ENCODE measurements around the gene CTXN2.
A peak's percentile ranks its signal among the peaks of the same experiment; 100 is the strongest.

Gene CTXN2

DNA sequence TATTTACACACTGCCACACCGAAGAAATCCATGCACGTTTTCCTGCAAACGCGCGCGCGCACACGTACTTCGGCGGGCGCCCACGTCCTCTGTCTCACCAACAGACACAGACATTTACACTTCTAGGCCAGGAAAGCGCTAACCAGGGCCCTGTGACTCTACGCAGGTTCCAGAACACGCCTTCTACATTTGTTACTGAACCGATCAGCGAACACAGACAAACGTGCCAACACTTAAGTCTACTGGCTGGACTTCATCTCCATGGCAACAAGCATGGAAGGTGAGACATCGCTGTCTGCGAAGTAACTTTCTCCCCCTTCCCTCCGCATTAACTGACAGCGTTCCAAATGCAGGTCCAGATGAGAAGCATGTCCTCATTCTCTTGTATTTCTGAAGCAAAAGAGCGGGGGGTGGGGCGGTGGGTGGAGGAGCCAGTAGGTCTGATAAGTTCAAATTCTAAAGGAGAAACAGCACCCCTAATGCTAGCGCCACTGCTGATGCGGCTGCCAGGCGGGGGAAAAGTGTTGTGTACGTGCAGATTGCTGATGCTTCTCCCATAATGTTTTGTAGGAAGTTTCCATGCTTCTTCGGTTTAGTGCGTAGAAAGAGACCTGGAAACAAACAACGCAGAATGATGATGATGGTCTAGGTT lies at the start of gene CTXN2:
CTXN2 (plus strand) TSS at position 92 of the 652 bp plus-strand sequence. CDS start 9,636 bp downstream, outside the sequence.
- no peaks in the 10 kb centered on the region for H3K4me1 ChIP-seq (ENCODE audit: low read length)
- no peaks in the 10 kb centered on the region for H3F3A ChIP-seq (ENCODE audit: insufficient read depth, low read length)
- H3K79me2 ChIP-seq (ENCODE audit: low read length) = no peaks in the 10 kb centered on the region
- H3K4me3 ChIP-seq (ENCODE audit: low read length) = no peak within 1 kb of the TSS
- H3K36me3 ChIP-seq (replicated peaks; ENCODE audit: insufficient read depth, low read length) = no peaks in the 10 kb centered on the region
- no peak within 1 kb of the TSS for H3K27ac ChIP-seq (ENCODE audit: low read length)
- no peak within 1 kb of the TSS for H2AFZ ChIP-seq (ENCODE audit: low read length)
- H3K9me2 ChIP-seq (replicated peaks; ENCODE audit: insufficient read depth, low read length) = no peaks in the 10 kb centered on the region
- no peaks in the 10 kb centered on the region for H4K20me1 ChIP-seq (ENCODE audit: insufficient read depth, low read length)
- H3K9ac ChIP-seq (ENCODE audit: low read length) = no peak within 1 kb of the TSS
- no peaks in the 10 kb centered on the region for H3K9me3 ChIP-seq (replicated peaks; ENCODE audit: insufficient read depth, low read length)
- no peak for DNase-seq
- TF ChIP-seq EZH2phosphoT487 (IDR thresholded peaks at IDR 0.05; ENCODE audit: low read length) (no peak), EZH2 (optimal IDR thresholded peaks at IDR 0.05; ENCODE audit: low read depth, low read length) (no peak)
- TF ChIP-seq, protein P1, sequence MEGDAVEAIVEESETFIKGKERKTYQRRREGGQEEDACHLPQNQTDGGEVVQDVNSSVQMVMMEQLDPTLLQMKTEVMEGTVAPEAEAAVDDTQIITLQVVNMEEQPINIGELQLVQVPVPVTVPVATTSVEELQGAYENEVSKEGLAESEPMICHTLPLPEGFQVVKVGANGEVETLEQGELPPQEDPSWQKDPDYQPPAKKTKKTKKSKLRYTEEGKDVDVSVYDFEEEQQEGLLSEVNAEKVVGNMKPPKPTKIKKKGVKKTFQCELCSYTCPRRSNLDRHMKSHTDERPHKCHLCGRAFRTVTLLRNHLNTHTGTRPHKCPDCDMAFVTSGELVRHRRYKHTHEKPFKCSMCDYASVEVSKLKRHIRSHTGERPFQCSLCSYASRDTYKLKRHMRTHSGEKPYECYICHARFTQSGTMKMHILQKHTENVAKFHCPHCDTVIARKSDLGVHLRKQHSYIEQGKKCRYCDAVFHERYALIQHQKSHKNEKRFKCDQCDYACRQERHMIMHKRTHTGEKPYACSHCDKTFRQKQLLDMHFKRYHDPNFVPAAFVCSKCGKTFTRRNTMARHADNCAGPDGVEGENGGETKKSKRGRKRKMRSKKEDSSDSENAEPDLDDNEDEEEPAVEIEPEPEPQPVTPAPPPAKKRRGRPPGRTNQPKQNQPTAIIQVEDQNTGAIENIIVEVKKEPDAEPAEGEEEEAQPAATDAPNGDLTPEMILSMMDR (IDR thresholded peaks at IDR 0.05; ENCODE audit: low read length) = no peak
- H3K4me2 ChIP-seq (ENCODE audit: low read depth, low read length) = no peak within 1 kb of the TSS
- H3K27me3 ChIP-seq (replicated peaks; ENCODE audit: insufficient read depth, low read length) = no peaks in the 10 kb centered on the region

DNA sequence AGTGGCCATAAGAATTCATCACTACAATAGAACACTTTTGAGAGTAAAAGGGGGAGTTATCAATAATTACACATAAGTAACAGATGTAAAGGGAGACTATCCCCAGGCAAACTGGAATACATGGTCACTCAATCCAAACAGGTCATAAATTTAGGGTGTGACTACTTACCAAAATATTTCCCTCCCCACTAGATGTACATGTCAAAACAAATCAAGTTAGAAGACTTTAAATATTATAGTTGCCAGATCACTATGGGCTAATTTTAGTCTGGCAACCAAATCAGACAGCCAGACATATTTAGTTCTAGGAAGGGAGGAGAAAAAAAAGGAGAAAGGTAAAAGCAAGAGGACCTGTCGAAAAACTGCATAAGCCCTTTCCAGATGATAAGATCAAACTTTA lies 47.6 kb upstream of the CTXN2 start:
- Histone ChIP-seq H3K4me3 (ENCODE audit: low read length) (no peak overlapping the region), H3K36me3 (replicated peaks; ENCODE audit: insufficient read depth, low read length) (no peaks in the 10 kb centered on the region), H3K27me3 (replicated peaks; ENCODE audit: insufficient read depth, low read length) (no peaks in the 10 kb centered on the region), H3K79me2 (ENCODE audit: low read length) (no peaks in the 10 kb centered on the region), H2AFZ (ENCODE audit: low read length) (no peak overlapping the region), H3K9ac (ENCODE audit: low read length) (no peak overlapping the region), H3K4me2 (ENCODE audit: low read depth, low read length) (no peak overlapping the region), H4K20me1 (ENCODE audit: insufficient read depth, low read length) (no peaks in the 10 kb centered on the region), H3F3A (ENCODE audit: insufficient read depth, low read length) (no peaks in the 10 kb centered on the region), H3K27ac (ENCODE audit: low read length) (no peak overlapping the region), H3K9me3 (replicated peaks; ENCODE audit: insufficient read depth, low read length) (no peaks in the 10 kb centered on the region), H3K9me2 (replicated peaks; ENCODE audit: insufficient read depth, low read length) (no peaks in the 10 kb centered on the region), H3K4me1 (ENCODE audit: low read length) (no peaks in the 10 kb centered on the region)
- DNase-seq = no peak
- TF ChIP-seq, protein P1 (IDR thresholded peaks at IDR 0.05; ENCODE audit: low read length) = no peak
- TF ChIP-seq EZH2phosphoT487 (IDR thresholded peaks at IDR 0.05; ENCODE audit: low read length) (no peak), EZH2 (optimal IDR thresholded peaks at IDR 0.05; ENCODE audit: low read depth, low read length) (no peak)

DNA sequence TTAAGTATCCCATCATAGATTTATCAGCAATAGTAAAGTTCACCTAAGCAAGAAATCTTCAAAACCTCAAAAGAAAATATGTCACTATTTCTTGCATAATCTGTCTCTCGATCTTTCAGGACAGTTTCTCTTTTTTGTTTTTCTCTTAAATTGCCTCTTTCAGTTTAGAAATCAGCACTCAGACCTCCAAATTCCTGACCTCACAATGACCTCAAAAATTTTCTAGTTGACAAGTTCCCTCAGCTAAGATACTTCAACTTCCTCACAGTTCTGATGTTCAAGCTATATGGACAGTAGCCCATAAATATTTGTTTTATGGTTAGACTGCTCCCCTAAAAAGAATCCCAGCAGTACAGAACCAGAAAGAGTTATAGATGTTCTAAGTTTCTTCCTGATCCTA lies 46.6 kb upstream of the CTXN2 start:
- Histone ChIP-seq H3K9ac (ENCODE audit: low read length) (no peak overlapping the region), H3F3A (ENCODE audit: insufficient read depth, low read length) (no peaks in the 10 kb centered on the region), H3K9me3 (replicated peaks; ENCODE audit: insufficient read depth, low read length) (no peaks in the 10 kb centered on the region), H3K27me3 (replicated peaks; ENCODE audit: insufficient read depth, low read length) (no peaks in the 10 kb centered on the region), H2AFZ (ENCODE audit: low read length) (no peak overlapping the region), H3K4me1 (ENCODE audit: low read length) (no peaks in the 10 kb centered on the region), H3K4me3 (ENCODE audit: low read length) (no peak overlapping the region), H3K4me2 (ENCODE audit: low read depth, low read length) (no peak overlapping the region), H3K79me2 (ENCODE audit: low read length) (no peaks in the 10 kb centered on the region), H3K27ac (ENCODE audit: low read length) (no peak overlapping the region), H3K9me2 (replicated peaks; ENCODE audit: insufficient read depth, low read length) (no peaks in the 10 kb centered on the region), H3K36me3 (replicated peaks; ENCODE audit: insufficient read depth, low read length) (no peaks in the 10 kb centered on the region), H4K20me1 (ENCODE audit: insufficient read depth, low read length) (no peaks in the 10 kb centered on the region)
- peak; percentile 8 for DNase-seq
- TF ChIP-seq, protein P1 (IDR thresholded peaks at IDR 0.05; ENCODE audit: low read length) = no peak
- TF ChIP-seq EZH2phosphoT487 (IDR thresholded peaks at IDR 0.05; ENCODE audit: low read length) (no peak), EZH2 (optimal IDR thresholded peaks at IDR 0.05; ENCODE audit: low read depth, low read length) (no peak)

All from MM.1S (cell line).